NB4 (cell line): ENCODE results near the gene RAB27B.

Source experiments
- MAX ChIP-seq: IDR thresholded peaks from 2 replicates; pipeline ENCODE4 v1.6.1; 2011; ENCODE audit warnings: low read depth, low read length
- MYC ChIP-seq: IDR thresholded peaks from 2 replicates; pipeline ENCODE4 v1.6.1; 2011; ENCODE audit warnings: low read depth, low read length
- POLR2A ChIP-seq: IDR thresholded peaks from 2 replicates; pipeline ENCODE4 v1.6.1; 2011; ENCODE audit warnings: mild to moderate bottlenecking; ENCODE audit not compliant: insufficient read length; ENCODE audit errors: extremely low read depth
- TF ChIP-seq, protein P1 (sequence below): IDR thresholded peaks from one replicate; pipeline ENCODE4 v1.5.1; 2012; ENCODE audit warnings: low read depth, low read length

GRCh38 chr18:54787121-54787520 is 41.2 kb upstream of the RAB27B start:
- TF ChIP-seq, protein P1, sequence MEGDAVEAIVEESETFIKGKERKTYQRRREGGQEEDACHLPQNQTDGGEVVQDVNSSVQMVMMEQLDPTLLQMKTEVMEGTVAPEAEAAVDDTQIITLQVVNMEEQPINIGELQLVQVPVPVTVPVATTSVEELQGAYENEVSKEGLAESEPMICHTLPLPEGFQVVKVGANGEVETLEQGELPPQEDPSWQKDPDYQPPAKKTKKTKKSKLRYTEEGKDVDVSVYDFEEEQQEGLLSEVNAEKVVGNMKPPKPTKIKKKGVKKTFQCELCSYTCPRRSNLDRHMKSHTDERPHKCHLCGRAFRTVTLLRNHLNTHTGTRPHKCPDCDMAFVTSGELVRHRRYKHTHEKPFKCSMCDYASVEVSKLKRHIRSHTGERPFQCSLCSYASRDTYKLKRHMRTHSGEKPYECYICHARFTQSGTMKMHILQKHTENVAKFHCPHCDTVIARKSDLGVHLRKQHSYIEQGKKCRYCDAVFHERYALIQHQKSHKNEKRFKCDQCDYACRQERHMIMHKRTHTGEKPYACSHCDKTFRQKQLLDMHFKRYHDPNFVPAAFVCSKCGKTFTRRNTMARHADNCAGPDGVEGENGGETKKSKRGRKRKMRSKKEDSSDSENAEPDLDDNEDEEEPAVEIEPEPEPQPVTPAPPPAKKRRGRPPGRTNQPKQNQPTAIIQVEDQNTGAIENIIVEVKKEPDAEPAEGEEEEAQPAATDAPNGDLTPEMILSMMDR, result no peak
- no peak for TF ChIP-seq POLR2A
- TF ChIP-seq MAX, result peak; percentile 40; the same call in 1 of the 2 replicates
- no peak for TF ChIP-seq MYC
